ENCODE results near the gene RBM15B. TPM values are rescaled to one million over a fixed set of nuclear protein-coding genes. Genes with fewer than 3 reads are reported as not detected.

The RBM15B gene
- total RNA-seq, 2 experiments from 2014 or later, result 29.1 to 29.2 TPM

DNA sequence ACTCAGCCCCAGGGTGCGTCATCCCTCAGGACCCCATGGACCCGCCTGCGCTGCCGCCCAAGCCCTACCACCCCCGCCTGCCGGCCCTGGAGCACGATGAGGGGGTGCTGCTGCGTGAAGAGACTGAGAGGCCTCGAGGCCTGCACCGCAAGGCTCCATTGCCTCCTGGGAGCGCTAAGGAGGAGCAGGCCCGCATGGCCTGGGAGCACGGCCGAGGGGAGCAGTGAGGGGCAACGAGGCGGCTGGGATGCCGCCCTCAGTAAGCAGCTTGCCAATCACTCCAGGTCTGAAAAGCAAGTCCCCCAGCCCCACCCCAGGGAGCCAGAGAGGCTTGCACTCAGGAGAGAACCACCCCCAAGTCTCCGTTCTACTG, 9.8 kb upstream of the RBM15B start:
- Mint-ChIP-seq H3K4me1 (ENCODE audit: low read depth) (peaks cover 37% of the 10 kb centered on the region), H3K9me3 (no peaks in the 10 kb centered on the region), H3K4me3 (no peak overlapping the region), H3K27ac (no peak overlapping the region), H3K36me3 (ENCODE audit: low read depth) (peaks cover 17% of the 10 kb centered on the region), H3K27me3 (no peaks in the 10 kb centered on the region)
- H3K27ac ChIP-seq (ENCODE audit: low read depth in 1 of 2, low read length in 2 of 2), result no peak overlapping the region
- peaks cover 27% of the 10 kb centered on the region for H3K4me1 ChIP-seq (ENCODE audit: insufficient read depth, low read length)
- ATAC-seq (ENCODE audit: poor library complexity), result no peak
- intact Hi-C loops (cut with DNase I, micrococcal nuclease), result loop anchor here in 1 of 2 experiments (5.0 to 10.0 kb wide), 2 partner anchors 354 to 563 kb away; partner anchors contain the start of genes PARP3 and RRP9
- ChIA-PET POLR2A (no interaction called here), CTCF (no interaction called here)
- H3K36me3 ChIP-seq (ENCODE audit: insufficient read depth, low read length), result no peaks in the 10 kb centered on the region
- no peaks in the 10 kb centered on the region for H3K27me3 ChIP-seq (ENCODE audit: control insufficient read depth in 1 of 2, insufficient read depth in 2 of 2, low read length in 2 of 2)
- no peaks in the 10 kb centered on the region for H3K9me3 ChIP-seq (ENCODE audit: control insufficient read depth in 1 of 2, insufficient read depth in 1 of 2, low read length in 2 of 2)
- TF ChIP-seq, protein P1, sequence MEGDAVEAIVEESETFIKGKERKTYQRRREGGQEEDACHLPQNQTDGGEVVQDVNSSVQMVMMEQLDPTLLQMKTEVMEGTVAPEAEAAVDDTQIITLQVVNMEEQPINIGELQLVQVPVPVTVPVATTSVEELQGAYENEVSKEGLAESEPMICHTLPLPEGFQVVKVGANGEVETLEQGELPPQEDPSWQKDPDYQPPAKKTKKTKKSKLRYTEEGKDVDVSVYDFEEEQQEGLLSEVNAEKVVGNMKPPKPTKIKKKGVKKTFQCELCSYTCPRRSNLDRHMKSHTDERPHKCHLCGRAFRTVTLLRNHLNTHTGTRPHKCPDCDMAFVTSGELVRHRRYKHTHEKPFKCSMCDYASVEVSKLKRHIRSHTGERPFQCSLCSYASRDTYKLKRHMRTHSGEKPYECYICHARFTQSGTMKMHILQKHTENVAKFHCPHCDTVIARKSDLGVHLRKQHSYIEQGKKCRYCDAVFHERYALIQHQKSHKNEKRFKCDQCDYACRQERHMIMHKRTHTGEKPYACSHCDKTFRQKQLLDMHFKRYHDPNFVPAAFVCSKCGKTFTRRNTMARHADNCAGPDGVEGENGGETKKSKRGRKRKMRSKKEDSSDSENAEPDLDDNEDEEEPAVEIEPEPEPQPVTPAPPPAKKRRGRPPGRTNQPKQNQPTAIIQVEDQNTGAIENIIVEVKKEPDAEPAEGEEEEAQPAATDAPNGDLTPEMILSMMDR (IDR thresholded peaks at IDR 0.05), result no peak
- H3K4me3 ChIP-seq (ENCODE audit: low read length), result no peak overlapping the region
- DNase-seq, result peak in 1 of 14 experiments; percentile 33

DNA sequence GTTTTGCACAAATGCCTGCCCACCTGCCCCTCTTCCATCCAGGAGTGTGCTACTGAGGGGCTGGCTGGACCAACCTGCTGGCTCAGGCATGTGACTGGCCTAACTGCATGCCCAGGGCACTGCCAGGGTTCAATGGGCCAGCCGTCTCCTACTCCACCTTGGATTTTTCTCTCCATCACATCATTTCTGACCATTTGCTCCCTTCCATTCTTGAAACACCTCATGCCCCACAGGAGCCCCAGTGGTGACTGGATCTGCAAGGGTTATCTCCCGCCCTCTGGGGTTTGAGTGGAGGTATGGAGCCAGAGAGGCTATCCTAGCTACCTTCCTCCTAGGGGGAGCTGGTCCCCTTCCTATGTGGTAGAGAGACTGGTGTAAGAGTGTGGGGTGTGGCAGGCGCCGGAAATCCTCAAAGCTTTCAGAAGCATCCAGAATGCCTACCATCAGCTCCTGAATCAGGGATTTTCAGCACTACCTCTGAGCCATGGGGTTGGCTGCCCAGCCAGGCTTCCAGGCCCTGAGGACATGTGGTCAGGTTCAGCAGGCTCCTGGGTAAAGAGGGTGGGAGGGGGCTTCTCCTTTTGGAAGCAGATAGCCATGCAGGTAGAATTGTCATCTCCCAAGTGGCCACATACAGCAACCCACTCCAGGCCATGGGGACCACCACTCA, 8.9 kb upstream of the RBM15B start:
- intact Hi-C loops (cut with DNase I, micrococcal nuclease), result loop anchor here in 1 of 2 experiments (5.0 to 10.0 kb wide), 2 partner anchors 355 to 563 kb away; partner anchors contain the start of genes PARP3 and RRP9
- H3K4me1 ChIP-seq (ENCODE audit: insufficient read depth, low read length), result peaks cover 35% of the 10 kb centered on the region
- H3K27me3 ChIP-seq (ENCODE audit: control insufficient read depth in 1 of 2, insufficient read depth in 2 of 2, low read length in 2 of 2), result no peaks in the 10 kb centered on the region
- TF ChIP-seq, protein P1 (IDR thresholded peaks at IDR 0.05), result no peak
- no peaks in the 10 kb centered on the region for H3K9me3 ChIP-seq (ENCODE audit: control insufficient read depth in 1 of 2, insufficient read depth in 1 of 2, low read length in 2 of 2)
- Mint-ChIP-seq H3K36me3 (ENCODE audit: low read depth) (peaks cover 25% of the 10 kb centered on the region), H3K27me3 (no peaks in the 10 kb centered on the region), H3K9me3 (no peaks in the 10 kb centered on the region), H3K4me3 (peak overlapping the region; percentile 90), H3K4me1 (ENCODE audit: low read depth) (peaks cover 43% of the 10 kb centered on the region), H3K27ac (no peak overlapping the region)
- ATAC-seq (ENCODE audit: poor library complexity) (no peak), DNase-seq (peak in 1 of 14 experiments; percentile 25)
- peaks cover 4% of the 10 kb centered on the region for H3K36me3 ChIP-seq (ENCODE audit: insufficient read depth, low read length)
- ChIA-PET CTCF (interaction anchor here (4.9 kb wide), 1 partner anchor 766 kb away, joined by 19 read pairs; the partner anchor contains the start of gene MAPKAPK3), POLR2A (no interaction called here)
- no peak overlapping the region for H3K4me3 ChIP-seq (ENCODE audit: low read length)
- H3K27ac ChIP-seq (ENCODE audit: low read depth in 1 of 2, low read length in 2 of 2), result no peak overlapping the region

DNA sequence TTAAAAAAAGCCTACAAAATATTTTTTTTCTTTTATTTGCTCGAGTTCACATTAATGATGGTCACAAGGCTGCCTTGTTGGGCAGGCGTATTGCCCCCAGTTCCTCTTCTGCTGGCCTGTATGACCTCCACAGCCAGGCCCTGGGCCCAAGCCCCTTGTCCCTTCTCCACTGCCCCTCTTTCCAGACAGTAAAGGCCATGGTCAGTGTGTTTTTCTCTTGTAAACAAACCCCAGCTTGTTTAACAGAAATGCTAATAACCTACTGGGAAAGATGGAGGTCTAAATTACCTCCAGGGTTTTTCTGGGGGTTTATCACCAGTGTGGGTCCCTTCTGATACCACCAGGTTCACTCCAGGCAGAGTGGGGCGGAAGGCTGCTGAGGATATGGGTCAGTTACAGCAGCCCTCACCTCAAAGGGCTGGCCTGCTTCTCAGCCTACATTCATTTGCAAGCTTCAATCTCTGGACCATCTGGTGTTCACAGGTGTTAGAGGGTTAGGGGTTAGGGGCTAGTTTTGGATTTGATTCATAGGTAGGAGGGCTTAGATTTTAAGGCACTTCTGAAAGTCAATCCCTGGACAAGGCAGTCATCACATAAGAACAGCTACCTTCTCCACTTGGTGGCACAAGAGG, 8.0 kb upstream of the RBM15B start:
- Mint-ChIP-seq H3K27me3 (no peaks in the 10 kb centered on the region), H3K36me3 (ENCODE audit: low read depth) (peaks cover 32% of the 10 kb centered on the region), H3K4me3 (peak overlapping the region; percentile 90), H3K4me1 (ENCODE audit: low read depth) (peaks cover 49% of the 10 kb centered on the region), H3K9me3 (no peaks in the 10 kb centered on the region), H3K27ac (peak overlapping the region; percentile 99)
- no peak for ATAC-seq (ENCODE audit: poor library complexity)
- TF ChIP-seq, protein P1 (IDR thresholded peaks at IDR 0.05), result no peak
- DNase-seq, result peak in 1 of 14 experiments; percentile 6
- H3K4me3 ChIP-seq (ENCODE audit: low read length), result no peak overlapping the region
- POLR2A ChIA-PET, result interaction anchor here (0.8 kb wide), 1 partner anchor 767 kb away, joined by 3 read pairs; no protein-coding TSS in a partner anchor
- H3K27me3 ChIP-seq (ENCODE audit: control insufficient read depth in 1 of 2, insufficient read depth in 2 of 2, low read length in 2 of 2), result no peaks in the 10 kb centered on the region
- H3K4me1 ChIP-seq (ENCODE audit: insufficient read depth, low read length), result peaks cover 44% of the 10 kb centered on the region
- intact Hi-C loops (cut with DNase I, micrococcal nuclease), result loop anchor here in 1 of 2 experiments (5.0 to 10.0 kb wide), 2 partner anchors 356 to 562 kb away; partner anchors contain the start of genes PARP3 and RRP9
- no peaks in the 10 kb centered on the region for H3K9me3 ChIP-seq (ENCODE audit: control insufficient read depth in 1 of 2, insufficient read depth in 1 of 2, low read length in 2 of 2)
- CTCF ChIA-PET, result interaction anchor here (4.9 kb wide), 1 partner anchor 767 kb away, joined by 19 read pairs; the partner anchor contains the start of gene MAPKAPK3
- no peak overlapping the region for H3K27ac ChIP-seq (ENCODE audit: low read depth in 1 of 2, low read length in 2 of 2)
- peaks cover 11% of the 10 kb centered on the region for H3K36me3 ChIP-seq (ENCODE audit: insufficient read depth, low read length)

Data from CD4-positive, alpha-beta T cell (primary cell).